Measurements from ENCODE around the gene MVK.

Gene MVK

DNA sequence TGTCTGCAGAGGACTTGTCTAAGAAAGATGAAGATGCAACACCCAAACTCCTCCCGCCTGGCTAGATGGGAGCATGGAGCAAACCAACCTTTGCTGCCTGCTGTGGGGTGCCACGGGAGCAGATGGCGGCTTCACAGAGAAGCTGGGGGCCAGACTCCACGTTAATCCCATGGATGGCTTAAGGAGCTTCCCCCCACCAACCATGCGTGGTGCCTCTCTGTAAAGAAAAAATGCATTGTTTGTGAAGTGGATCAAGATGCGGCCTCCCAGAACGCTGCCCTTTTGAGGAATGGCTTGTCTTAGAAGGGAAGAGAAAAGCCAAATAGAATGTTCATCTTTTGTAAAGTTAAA is 15.6 kb downstream of the MVK start:
- POLR2A ChIA-PET: no interaction called here
- CTCF ChIA-PET: interaction anchor here (1.2 to 2.6 kb wide), 2 partner anchors 9 to 15 kb away, joined by 3 to 17 read pairs; partner anchors contain the start of gene MVK
- TF ChIP-seq, protein P1, sequence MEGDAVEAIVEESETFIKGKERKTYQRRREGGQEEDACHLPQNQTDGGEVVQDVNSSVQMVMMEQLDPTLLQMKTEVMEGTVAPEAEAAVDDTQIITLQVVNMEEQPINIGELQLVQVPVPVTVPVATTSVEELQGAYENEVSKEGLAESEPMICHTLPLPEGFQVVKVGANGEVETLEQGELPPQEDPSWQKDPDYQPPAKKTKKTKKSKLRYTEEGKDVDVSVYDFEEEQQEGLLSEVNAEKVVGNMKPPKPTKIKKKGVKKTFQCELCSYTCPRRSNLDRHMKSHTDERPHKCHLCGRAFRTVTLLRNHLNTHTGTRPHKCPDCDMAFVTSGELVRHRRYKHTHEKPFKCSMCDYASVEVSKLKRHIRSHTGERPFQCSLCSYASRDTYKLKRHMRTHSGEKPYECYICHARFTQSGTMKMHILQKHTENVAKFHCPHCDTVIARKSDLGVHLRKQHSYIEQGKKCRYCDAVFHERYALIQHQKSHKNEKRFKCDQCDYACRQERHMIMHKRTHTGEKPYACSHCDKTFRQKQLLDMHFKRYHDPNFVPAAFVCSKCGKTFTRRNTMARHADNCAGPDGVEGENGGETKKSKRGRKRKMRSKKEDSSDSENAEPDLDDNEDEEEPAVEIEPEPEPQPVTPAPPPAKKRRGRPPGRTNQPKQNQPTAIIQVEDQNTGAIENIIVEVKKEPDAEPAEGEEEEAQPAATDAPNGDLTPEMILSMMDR (IDR thresholded peaks at IDR 0.05; ENCODE audit: control extremely low read depth, extremely low read depth, low read depth, missing control alignments): no peak
- DNase-seq (ENCODE audit: extremely low spot score): no peak

DNA sequence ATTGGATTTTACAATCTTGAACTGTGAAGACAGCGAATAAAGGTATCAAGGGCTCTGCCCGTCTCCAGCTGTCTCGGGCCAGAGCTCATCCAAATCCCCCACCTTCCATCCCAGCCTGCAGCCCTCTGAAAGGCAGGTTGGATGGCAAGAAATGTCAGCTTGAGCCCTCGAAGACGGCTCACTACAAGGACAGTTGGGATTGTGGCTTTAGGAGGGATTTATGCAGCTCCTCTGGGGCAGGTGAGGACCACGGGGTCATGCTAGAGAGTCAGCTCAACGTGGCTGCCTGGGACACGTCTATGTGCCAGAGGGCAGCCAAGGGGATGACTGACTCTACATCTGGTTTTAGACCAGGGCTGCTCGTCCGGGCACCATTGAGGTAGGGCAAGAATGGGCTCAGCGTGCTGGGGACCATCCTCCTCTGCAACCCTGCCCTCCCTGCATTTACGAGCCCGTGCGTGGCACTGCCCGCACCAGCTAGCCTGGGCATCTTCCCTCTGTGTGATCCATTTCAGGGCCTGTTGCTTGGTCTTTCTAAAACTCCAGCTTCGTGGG is 16.2 kb downstream of the MVK start:
- TF ChIP-seq, protein P1 (IDR thresholded peaks at IDR 0.05; ENCODE audit: control extremely low read depth, extremely low read depth, low read depth, missing control alignments): no peak
- CTCF ChIA-PET: interaction anchor here (1.2 to 2.6 kb wide), 2 partner anchors 8 to 16 kb away, joined by 3 to 17 read pairs; partner anchors contain the start of gene MVK
- no peak for DNase-seq (ENCODE audit: extremely low spot score)
- POLR2A ChIA-PET: no interaction called here

DNA sequence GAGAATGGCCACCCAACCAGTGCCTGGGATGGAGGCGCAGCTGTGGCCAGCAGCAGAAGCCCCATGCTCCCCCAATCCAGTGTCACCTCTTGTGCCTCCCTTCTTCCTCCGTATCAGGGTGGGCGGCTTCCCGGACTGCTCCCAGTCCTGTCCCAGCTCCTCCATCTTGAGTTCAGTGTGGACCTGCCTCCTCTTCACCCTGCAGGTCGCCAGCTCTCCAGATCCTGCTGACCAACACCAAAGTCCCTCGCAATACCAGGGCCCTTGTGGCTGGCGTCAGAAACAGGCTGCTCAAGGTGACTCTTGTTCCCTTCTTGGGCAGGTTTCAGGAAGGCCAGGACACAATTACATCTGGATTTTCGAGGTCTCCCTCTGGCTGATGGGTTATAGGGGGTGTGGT is 17.0 kb downstream of the MVK start:
- TF ChIP-seq, protein P1 (IDR thresholded peaks at IDR 0.05; ENCODE audit: control extremely low read depth, extremely low read depth, low read depth, missing control alignments): no peak
- ChIA-PET CTCF (no interaction called here), POLR2A (no interaction called here)

DNA sequence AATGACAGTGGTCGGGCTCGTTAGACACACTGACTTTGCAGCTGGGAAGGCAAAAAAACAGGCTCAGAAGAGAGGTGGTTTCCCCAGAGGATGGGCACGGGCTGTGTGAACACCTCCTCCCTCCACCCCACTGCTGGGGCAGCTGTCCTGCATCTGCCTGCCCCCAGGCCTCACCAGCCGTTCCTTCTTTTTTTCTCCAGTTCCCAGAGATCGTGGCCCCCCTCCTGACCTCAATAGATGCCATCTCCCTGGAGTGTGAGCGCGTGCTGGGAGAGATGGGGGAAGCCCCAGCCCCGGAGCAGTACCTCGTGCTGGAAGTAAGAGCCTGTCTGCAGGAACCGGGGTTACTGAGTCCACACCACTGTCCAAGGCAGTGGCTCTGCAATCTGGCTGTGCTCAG is 17.4 kb downstream of the MVK start:
- DNase-seq (ENCODE audit: extremely low spot score): no peak
- ChIA-PET CTCF (interaction anchor here (1.0 kb wide), 1 partner anchor 10 kb away, joined by 5 read pairs; no protein-coding TSS in a partner anchor), POLR2A (no interaction called here)
- TF ChIP-seq, protein P1 (IDR thresholded peaks at IDR 0.05; ENCODE audit: control extremely low read depth, extremely low read depth, low read depth, missing control alignments): no peak

More for the DNA sequence above, 17.0 kb downstream of the MVK start:
- no peak for DNase-seq (ENCODE audit: extremely low spot score)

DNA sequence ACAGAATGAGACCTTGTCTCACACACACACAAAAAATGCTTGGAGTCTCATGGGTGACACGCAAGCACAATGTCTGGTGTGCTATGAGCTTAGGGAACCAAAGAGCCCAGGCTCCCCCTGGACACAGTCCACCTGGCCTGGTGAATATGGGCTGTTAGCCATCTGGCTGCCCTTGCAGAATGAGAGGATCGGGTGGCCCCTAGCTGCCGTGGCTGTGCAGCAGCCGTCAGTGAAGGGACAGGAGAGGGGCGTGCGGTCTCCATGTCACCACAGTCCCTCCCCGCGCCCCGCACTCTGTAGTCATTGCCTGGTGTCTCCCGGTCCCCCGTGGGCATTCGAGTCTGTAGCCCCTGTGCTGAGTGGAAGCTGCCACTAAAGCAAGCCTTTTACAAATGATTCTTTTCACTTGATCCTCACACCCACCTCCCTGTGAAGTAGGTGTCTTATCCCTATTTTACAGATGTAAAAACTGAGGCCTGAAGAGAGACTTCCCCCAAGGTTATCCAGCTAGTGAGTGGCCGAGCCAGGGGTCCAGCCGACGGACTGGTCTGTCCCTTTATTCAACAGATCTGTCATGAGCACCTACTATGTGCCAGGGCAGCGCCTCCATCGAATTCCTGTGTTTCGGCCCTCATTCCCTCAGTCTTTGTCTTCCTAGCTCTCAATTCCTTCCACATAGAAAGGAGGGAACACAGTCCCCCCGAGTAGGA is 18.8 kb downstream of the MVK start:
- TF ChIP-seq, protein P1 (IDR thresholded peaks at IDR 0.05; ENCODE audit: control extremely low read depth, extremely low read depth, low read depth, missing control alignments): no peak
- ChIA-PET POLR2A (no interaction called here), CTCF (interaction anchor here (1.0 to 1.9 kb wide), 2 partner anchors 8 to 11 kb away, joined by 5 to 6 read pairs; no protein-coding TSS in a partner anchor)

DNA sequence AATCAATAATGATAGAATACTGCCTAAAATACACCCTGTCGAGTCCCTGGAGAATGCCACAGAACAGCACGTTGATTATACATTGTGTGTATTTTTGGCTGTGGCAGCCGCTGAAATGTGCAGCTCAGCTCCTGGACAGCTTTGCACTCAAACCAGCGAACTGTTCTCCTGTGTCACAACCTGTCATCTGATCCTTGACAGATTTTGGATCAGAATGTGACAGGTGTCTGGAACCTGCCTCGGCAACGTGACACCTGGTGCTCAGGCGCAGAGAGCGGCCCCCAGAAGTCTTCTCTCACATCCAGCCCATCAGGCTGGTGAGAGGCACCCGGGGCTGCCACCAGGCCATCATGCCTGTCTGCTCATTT is 19.3 kb downstream of the MVK start:
- CTCF ChIA-PET: interaction anchor here (1.9 kb wide), 1 partner anchor 8 kb away, joined by 6 read pairs; no protein-coding TSS in a partner anchor
- TF ChIP-seq, protein P1 (IDR thresholded peaks at IDR 0.05; ENCODE audit: control extremely low read depth, extremely low read depth, low read depth, missing control alignments): no peak

More for the DNA sequence above, 18.8 kb downstream of the MVK start:
- DNase-seq (ENCODE audit: extremely low spot score): no peak

More for the DNA sequence above, 19.3 kb downstream of the MVK start:
- no peak for DNase-seq (ENCODE audit: extremely low spot score)
- POLR2A ChIA-PET: no interaction called here

Data from GM10248 (cell line).